ENCODE measurements around the gene NCOA5.

NCOA5 gene

GRCh38 chr20:46037036-46037435 is 52.7 kb downstream of the NCOA5 start:
- DNase-seq (ENCODE audit: low spot score), result no peak

GRCh38 chr20:46036370-46036769 is 53.4 kb downstream of the NCOA5 start:
- no peak for DNase-seq (ENCODE audit: low spot score)

- DNase-seq (ENCODE audit: low spot score), result no peak
These were observed 54.0 kb downstream of the NCOA5 start for GRCh38 chr20:46035713-46036112.

- no peak for DNase-seq (ENCODE audit: low spot score)
These were observed 54.5 kb downstream of the NCOA5 start for GRCh38 chr20:46035253-46035652.

- no peak for DNase-seq (ENCODE audit: low spot score)
These were observed 55.7 kb downstream of the NCOA5 start for GRCh38 chr20:46034039-46034438.

GRCh38 chr20:46031701-46032254 is 58.0 kb downstream of the NCOA5 start:
- DNase-seq (ENCODE audit: low spot score), result no peak

GRCh38 chr20:46031014-46031569 is 58.7 kb downstream of the NCOA5 start:
- no peak for DNase-seq (ENCODE audit: low spot score)

GRCh38 chr20:46030284-46031013 is 59.3 kb downstream of the NCOA5 start:
- no peak for DNase-seq (ENCODE audit: low spot score)

- DNase-seq (ENCODE audit: low spot score), result no peak
These were observed 60.9 kb downstream of the NCOA5 start, which contains the start of gene SLC12A5 for GRCh38 chr20:46028772-46029371. Gene SLC12A5 (plus strand): TSS chr20:46029215. CDS start chr20:46029345, 130 bp downstream.

GRCh38 chr20:46028110-46028509 is 61.7 kb downstream of the NCOA5 start:
- DNase-seq (ENCODE audit: low spot score), result no peak

- DNase-seq (ENCODE audit: low spot score), result peak; percentile 29
These were observed 62.4 kb downstream of the NCOA5 start for GRCh38 chr20:46027245-46027853.

- no peak for DNase-seq (ENCODE audit: low spot score)
These were observed 64.4 kb downstream of the NCOA5 start for GRCh38 chr20:46025376-46025783.

GRCh38 chr20:46023999-46024398 is 65.8 kb downstream of the NCOA5 start:
- DNase-seq (ENCODE audit: low spot score), result no peak

GRCh38 chr20:46023148-46023484 is 66.6 kb downstream of the NCOA5 start:
- DNase-seq (ENCODE audit: low spot score), result no peak

- DNase-seq (ENCODE audit: low spot score), result no peak
These were observed 67.2 kb downstream of the NCOA5 start for GRCh38 chr20:46022411-46023147.

GRCh38 chr20:46021361-46022359 is 68.1 kb downstream of the NCOA5 start:
- no peak for DNase-seq (ENCODE audit: low spot score)

- no peak for DNase-seq (ENCODE audit: low spot score)
These were observed 69.2 kb downstream of the NCOA5 start for GRCh38 chr20:46020555-46020954.

- DNase-seq (ENCODE audit: low spot score), result no peak
These were observed 71.2 kb downstream of the NCOA5 start for GRCh38 chr20:46018611-46019010.

- no peak for DNase-seq (ENCODE audit: low spot score)
These were observed 71.7 kb downstream of the NCOA5 start for GRCh38 chr20:46018112-46018511.

- no peak for DNase-seq (ENCODE audit: low spot score)
These were observed 72.5 kb downstream of the NCOA5 start for GRCh38 chr20:46017272-46017671.
